ENCODE results near the gene RAB3C. TPM values are rescaled to one million over a fixed set of nuclear protein-coding genes. Genes with fewer than 3 reads are reported as not detected.
"Not testable (repeated sequence)": the region's sequence is repeated elsewhere in the genome, so short reads cannot be mapped to it uniquely, and the experiment has no call there.

The RAB3C gene
- total RNA-seq, 1 donor from 2014 or later, result 0.20 TPM

GRCh38 chr5:58674711-58675110 is 91.8 kb downstream of the RAB3C start:
- no peak for DNase-seq (ENCODE audit: low read depth, low spot score)

GRCh38 chr5:58675341-58675740 is 92.5 kb downstream of the RAB3C start:
- DNase-seq (ENCODE audit: low read depth, low spot score), result no peak

GRCh38 chr5:58677650-58678049 is 94.8 kb downstream of the RAB3C start:
- DNase-seq (ENCODE audit: low read depth, low spot score), result no peak

GRCh38 chr5:58680503-58680902 is 97.6 kb downstream of the RAB3C start:
- DNase-seq (ENCODE audit: low read depth, low spot score), result peak; percentile 80

DNA sequence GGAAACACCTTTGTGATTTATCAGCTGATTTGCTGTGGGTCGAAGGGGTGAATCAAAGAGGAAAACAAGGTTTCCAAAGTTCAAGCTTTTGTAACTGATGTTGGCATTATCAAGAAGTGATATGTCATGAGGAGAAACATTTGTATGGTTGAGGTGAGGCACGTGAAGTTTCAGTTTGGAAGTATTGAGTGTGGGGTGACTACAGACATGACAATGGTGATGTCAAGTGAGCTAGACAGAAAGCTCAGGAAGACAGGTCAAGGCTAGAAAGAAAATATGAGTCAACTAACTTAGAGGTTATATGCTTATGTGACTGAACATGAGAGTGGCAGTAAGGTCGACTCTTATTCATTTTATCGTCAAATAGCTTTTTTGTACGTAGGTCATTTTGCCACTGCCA is 99.1 kb downstream of the RAB3C start:
- DNase-seq (ENCODE audit: low read depth, low spot score), result no peak

DNA sequence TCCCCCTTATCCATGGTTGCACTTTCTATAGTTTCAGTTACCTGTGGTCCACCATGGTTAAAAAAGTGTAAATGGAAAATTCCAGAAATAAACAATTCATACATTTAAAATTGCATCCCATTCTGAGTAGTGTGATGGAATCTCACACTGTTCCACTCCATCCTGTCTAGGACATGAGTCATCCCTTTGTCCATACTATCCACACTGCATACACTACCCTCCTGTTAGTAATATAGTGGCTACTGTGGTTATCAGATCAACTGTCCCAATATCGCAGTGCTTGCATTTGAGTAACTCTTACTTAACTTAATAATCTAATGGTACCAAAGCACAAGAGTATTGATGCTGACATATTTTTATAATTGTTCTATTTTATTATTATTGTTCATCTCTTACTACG is 100.7 kb downstream of the RAB3C start:
- no peak for DNase-seq (ENCODE audit: low read depth, low spot score)

DNA sequence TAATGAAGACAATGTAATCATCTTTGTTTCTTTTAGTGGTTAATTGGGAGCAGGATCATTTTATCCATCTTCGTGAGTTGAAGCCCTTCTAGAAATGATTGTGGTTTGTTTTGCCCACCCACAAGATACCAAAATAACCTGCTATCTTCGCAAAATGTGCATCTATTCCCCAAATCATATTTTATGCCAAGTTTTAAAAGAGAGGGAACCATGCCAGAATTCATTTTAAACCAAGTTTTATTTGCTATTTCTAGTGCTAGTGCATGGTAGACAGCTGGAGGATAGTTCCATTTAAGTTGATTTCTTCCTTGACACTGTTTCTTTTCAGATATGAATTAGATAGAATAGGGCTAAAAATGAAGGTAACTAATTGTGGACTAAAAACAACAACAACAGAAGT is 104.2 kb downstream of the RAB3C start:
- no peak for DNase-seq (ENCODE audit: low read depth, low spot score)

DNA sequence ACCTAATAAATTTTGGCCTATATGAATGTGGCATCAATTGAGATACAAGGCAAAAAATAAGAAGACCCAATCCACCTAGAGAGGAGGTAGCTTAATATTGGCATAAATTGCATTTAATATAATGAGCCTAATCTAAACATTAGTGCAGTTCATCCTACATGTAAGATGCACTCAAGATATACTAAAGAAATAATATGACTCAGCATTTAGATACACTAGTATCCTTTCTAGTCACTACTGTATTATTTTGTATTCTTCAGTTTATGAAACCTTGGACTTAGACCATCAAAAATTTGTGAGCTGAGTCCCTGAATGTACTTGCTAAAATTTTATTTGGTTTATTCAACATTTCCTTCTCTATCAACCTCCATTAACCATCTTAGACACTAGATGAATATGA is 104.7 kb downstream of the RAB3C start:
- DNase-seq (ENCODE audit: low read depth, low spot score), result no peak

DNA sequence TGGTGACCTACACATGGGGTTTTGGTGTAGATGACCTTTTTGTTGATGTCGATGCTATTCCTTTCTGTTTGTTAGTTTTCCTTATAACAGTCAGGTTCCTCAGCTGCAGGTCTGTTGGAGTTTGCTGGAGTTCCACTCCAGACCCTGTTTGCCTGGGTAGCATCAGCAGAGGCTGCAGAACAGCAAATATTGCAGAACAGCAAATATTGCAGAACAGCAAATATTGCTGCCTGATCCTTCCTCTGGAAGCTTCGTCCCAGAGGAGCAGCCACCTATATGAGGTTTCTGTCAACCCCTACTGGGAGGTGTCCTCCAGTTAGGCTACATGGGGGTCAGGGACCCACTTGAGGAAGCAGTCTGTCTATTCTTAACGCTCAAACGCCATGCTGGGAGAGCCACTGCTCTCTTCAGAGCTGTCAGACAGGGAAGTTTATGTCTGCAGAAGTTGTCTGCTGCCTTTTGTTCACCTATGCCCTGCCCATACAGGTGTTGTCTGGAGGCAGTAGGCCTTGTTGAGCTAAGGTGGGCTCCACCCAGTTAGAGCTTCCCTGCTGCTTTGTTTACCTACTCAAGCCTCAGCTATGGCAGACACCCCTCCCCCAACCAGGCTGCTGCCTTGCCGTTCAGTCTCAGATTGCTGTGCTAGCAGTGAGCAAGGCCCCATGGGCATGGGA is 116.3 kb downstream of the RAB3C start:
- not testable (repeated sequence) for DNase-seq (ENCODE audit: low read depth, low spot score)

DNA sequence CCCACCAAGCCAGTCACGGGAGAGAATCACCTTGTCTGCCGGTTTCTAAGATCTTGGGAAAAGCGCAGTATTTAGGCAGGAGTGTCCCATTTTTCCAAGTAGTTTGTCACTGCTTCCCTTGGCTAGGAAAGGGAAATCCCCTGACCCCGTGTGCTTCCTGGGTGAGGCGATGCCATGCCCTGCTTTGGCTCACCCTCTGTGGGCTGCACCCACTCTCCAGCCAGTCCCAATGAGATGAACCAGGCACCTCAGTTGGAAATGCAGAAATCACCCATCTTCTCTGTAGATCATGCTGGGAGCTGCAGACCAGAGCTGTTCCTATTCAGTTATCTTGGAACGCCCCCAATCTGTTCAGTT is 116.9 kb downstream of the RAB3C start:
- DNase-seq (ENCODE audit: low read depth, low spot score), result no peak

GRCh38 chr5:58703925-58704555 is 121.2 kb downstream of the RAB3C start:
- no peak for DNase-seq (ENCODE audit: low read depth, low spot score)

DNA sequence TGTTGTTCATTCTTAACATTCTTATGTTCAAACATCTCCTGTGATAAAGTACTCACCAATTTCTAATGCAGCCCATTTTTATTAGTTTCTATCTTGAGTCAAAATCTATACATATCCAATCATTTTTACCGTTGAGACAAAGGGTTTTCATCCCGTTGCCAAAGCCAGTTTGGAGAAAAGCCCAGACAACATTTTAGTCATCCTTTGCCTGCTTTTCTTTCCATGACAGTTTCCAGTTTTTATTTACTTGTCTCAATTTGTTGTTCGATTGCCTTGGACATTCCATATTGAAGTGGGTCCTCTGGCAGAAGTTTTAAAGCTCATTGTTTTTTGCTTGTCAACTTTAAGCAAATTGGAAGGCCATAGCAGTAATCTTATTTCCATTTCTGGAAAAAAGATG is 123.9 kb downstream of the RAB3C start:
- no peak for DNase-seq (ENCODE audit: low read depth, low spot score)

- DNase-seq (ENCODE audit: low read depth, low spot score), result no peak
Measured at GRCh38 chr5:58708456-58708855, 125.6 kb downstream of the RAB3C start.

GRCh38 chr5:58710425-58710824 is 127.5 kb downstream of the RAB3C start:
- DNase-seq (ENCODE audit: low read depth, low spot score), result not testable (repeated sequence)

- DNase-seq (ENCODE audit: low read depth, low spot score), result no peak
Measured at GRCh38 chr5:58710871-58711270, 128.0 kb downstream of the RAB3C start.

- DNase-seq (ENCODE audit: low read depth, low spot score), result no peak
Measured at GRCh38 chr5:58711965-58712364, 129.1 kb downstream of the RAB3C start.

- DNase-seq (ENCODE audit: low read depth, low spot score), result no peak
Measured at GRCh38 chr5:58714046-58714445, 131.2 kb downstream of the RAB3C start.

DNA sequence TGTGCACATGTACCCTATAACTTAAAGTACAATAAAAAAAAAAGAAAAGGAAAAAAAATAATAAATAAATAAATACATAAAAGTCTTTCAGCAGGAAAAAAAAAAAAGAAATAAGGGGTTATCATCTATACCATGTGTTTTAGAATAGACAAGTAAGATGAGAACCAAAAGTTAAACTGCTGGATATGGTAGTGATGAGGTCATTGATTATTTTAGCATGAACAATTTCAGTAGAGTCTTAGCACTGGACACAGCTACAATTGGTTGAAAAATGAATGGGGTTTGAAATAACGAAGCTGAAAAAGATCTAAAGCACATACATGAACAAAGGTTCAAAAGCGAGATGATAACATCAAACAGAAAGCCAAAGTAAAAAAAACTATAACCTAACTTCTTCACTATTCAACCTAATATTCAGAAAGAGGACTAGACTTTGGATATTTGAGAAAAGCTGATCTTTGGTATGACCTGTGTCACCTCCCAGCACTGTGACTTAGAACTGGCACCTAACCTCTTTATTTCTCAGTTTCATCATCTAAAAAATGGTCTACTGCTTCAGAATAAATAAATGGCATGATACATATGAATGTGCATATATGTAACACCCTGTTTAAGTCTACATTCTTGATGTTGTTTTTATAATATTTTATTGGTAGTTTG is 133.3 kb downstream of the RAB3C start:
- DNase-seq (ENCODE audit: low read depth, low spot score), result no peak

GRCh38 chr5:58716713-58717112 is 133.8 kb downstream of the RAB3C start:
- no peak for DNase-seq (ENCODE audit: low read depth, low spot score)

- DNase-seq (ENCODE audit: low read depth, low spot score), result no peak
Measured at GRCh38 chr5:58717303-58718007, 134.6 kb downstream of the RAB3C start.

GRCh38 chr5:58718269-58718978 is 135.5 kb downstream of the RAB3C start:
- no peak for DNase-seq (ENCODE audit: low read depth, low spot score)

DNA sequence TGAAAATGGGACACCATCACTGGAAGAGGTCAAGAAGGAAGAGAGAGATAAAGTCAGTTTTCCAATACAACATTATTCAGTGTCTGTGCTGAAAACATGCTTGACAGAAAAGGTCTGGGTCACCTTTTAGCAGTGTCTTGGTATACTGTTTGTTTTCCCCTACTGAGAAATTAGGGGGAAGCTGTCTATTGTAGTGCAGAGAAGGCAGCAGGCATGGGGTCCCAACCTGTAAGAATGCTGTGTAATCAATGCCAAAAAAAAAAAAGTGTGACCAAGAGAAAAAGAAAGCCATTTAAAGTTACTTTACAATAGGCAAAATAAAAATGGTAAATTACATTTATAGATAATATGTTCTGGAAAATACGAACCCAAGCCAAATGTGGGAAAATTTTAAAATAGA is 139.3 kb downstream of the RAB3C start:
- DNase-seq (ENCODE audit: low read depth, low spot score), result no peak
